Uterus (tissue), 4 donors: ENCODE measurements around the gene CUL4A. TPM values are rescaled to one million over a fixed set of nuclear protein-coding genes. Genes with fewer than 3 reads are reported as not detected.

Source experiments
- DNase-seq, 2 donors: peaks; one replicate each; pipeline ENCODE4 v3.0.0-alpha.2; 2019 to 2020
- H3K27ac ChIP-seq, 2 donors: fragments of 200-600 bp; sonication (generic); 1 replicate in 1 of 2; 2 replicates in 1 of 2; pipeline ENCODE4 v1.5.1; 2016 to 2018
- H3K27me3 ChIP-seq, 2 donors: fragments of 200-600 bp; sonication (generic); one replicate each; pipeline ENCODE4 v1.5.1; 2018 to 2019; ENCODE audit warnings: control low read depth in 1 of 2
- H3K36me3 ChIP-seq, 2 donors: fragments of 200-600 bp; sonication (generic); one replicate each; pipeline ENCODE4 v1.5.1; 2019; ENCODE audit warnings: control low read depth in 1 of 2
- H3K4me1 ChIP-seq, 2 donors: fragments of 200-600 bp; sonication (generic); one replicate each; pipeline ENCODE4 v1.5.1; 2018 to 2019; ENCODE audit warnings: control low read depth in 1 of 2
- H3K4me3 ChIP-seq, 2 donors: fragments of 200-600 bp; sonication (generic); 1 replicate in 1 of 2; 2 replicates in 1 of 2; pipeline ENCODE4 v1.5.1; 2018 to 2019; ENCODE audit warnings: mild to moderate bottlenecking in 1 of 2
- H3K9me3 ChIP-seq, 2 donors: fragments of 200-600 bp; sonication (generic); one replicate each; pipeline ENCODE4 v1.5.1; 2019; ENCODE audit warnings: control low read depth in 1 of 2
- POLR2A ChIP-seq, 2 donors: fragments of 450-650 bp; IDR thresholded peaks; one replicate each; pipeline ENCODE4 v1.6.1; 2016; ENCODE audit warnings: antibody characterized with exemption in 2 of 2, mild to moderate bottlenecking in 1 of 2, moderate library complexity in 1 of 2
- intact Hi-C: fragments of 100-400 bp; cut with DNase I; formaldehyde crosslinking; loops from one replicate; pipeline ENCODE4 v1.15.1; 2023; ENCODE audit warnings: low total_unique reads
- total RNA-seq, 4 donors: library from RNA; depleted of rRNA in 3 of 4; stranded (reverse); fragments of >200 nt in 3 of 4; gene quantifications; one replicate each; pipeline versions ENCODE4 v1.1.0 to v1.2.4, GENCODE V29; 2014 to 2023
- TF ChIP-seq, protein P1 (sequence below), 4 experiments: fragments of 200-600 bp in 2 of 4; fragments of 450-650 bp in 2 of 4; sonication (generic) in 2 of 4; IDR thresholded peaks; one replicate each; pipeline ENCODE4 v1.5.1; 2016 to 2019; ENCODE audit warnings: antibody characterized with exemption in 4 of 4, mild to moderate bottlenecking in 2 of 4, moderate library complexity in 1 of 4
- donor health status: DM: yes; HTN: yes; CAD: no.

CUL4A gene
- total RNA-seq, 4 donors from 2014 or later = 34.3 to 110 (median 66.1) TPM

DNA sequence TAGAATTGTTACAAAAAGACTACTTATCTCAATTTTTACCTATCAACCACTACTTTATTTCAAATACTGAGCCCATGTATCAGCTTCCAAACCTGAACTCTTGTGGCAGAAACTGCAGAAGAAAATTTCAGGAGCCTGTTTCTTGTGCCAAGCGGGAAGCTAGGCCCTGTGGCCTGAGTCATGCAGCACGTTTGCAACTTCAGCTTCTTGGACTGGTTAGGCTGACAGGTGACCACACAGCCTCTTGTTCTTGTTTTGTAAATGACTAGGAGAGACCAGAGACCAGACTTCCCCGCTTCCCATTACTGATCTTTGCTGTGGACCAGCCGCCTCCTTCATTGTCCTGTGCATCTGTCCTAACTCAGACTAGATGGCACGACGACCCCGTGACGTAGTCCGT, 84.3 kb downstream of the CUL4A start:
- intact Hi-C loops = no loop called here
- DNase-seq = no peak
- Histone ChIP-seq H3K9me3 (no peaks in the 10 kb centered on the region), H3K4me3 (no peak overlapping the region), H3K27me3 (no peaks in the 10 kb centered on the region), H3K4me1 (no peaks in the 10 kb centered on the region), H3K36me3 (no peaks in the 10 kb centered on the region), H3K27ac (no peak overlapping the region)
- TF ChIP-seq POLR2A (IDR thresholded peaks at IDR 0.05) = no peak
- TF ChIP-seq, protein P1, sequence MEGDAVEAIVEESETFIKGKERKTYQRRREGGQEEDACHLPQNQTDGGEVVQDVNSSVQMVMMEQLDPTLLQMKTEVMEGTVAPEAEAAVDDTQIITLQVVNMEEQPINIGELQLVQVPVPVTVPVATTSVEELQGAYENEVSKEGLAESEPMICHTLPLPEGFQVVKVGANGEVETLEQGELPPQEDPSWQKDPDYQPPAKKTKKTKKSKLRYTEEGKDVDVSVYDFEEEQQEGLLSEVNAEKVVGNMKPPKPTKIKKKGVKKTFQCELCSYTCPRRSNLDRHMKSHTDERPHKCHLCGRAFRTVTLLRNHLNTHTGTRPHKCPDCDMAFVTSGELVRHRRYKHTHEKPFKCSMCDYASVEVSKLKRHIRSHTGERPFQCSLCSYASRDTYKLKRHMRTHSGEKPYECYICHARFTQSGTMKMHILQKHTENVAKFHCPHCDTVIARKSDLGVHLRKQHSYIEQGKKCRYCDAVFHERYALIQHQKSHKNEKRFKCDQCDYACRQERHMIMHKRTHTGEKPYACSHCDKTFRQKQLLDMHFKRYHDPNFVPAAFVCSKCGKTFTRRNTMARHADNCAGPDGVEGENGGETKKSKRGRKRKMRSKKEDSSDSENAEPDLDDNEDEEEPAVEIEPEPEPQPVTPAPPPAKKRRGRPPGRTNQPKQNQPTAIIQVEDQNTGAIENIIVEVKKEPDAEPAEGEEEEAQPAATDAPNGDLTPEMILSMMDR (IDR thresholded peaks at IDR 0.05) = no peak

DNA sequence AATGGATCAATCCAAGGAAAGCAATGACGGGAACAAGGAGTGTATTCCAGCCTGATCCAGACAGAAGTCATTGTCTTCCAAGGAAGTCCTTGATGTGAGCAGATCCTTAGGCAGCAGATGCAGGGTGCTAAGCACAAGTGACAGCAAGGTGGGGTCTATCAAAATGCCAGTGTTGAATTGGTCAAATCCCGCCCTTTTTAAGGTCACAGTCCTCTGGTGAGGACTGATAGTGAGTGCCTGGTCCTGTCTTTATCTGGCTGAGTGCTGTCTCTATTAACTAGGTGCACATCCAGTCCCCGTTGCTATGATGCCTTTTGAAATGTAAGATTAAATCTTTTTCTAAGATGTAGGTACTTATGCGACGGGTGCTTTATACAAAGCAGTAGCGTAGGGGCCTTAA, 86.4 kb downstream of the CUL4A start:
- H3K27me3 ChIP-seq = no peaks in the 10 kb centered on the region
- no peak overlapping the region for H3K27ac ChIP-seq
- no peak for DNase-seq
- H3K4me3 ChIP-seq = no peak overlapping the region
- no peaks in the 10 kb centered on the region for H3K36me3 ChIP-seq
- no peaks in the 10 kb centered on the region for H3K9me3 ChIP-seq
- intact Hi-C loops = no loop called here
- TF ChIP-seq, protein P1 (IDR thresholded peaks at IDR 0.05) = no peak
- no peak for TF ChIP-seq POLR2A (IDR thresholded peaks at IDR 0.05)
- H3K4me1 ChIP-seq = no peaks in the 10 kb centered on the region

DNA sequence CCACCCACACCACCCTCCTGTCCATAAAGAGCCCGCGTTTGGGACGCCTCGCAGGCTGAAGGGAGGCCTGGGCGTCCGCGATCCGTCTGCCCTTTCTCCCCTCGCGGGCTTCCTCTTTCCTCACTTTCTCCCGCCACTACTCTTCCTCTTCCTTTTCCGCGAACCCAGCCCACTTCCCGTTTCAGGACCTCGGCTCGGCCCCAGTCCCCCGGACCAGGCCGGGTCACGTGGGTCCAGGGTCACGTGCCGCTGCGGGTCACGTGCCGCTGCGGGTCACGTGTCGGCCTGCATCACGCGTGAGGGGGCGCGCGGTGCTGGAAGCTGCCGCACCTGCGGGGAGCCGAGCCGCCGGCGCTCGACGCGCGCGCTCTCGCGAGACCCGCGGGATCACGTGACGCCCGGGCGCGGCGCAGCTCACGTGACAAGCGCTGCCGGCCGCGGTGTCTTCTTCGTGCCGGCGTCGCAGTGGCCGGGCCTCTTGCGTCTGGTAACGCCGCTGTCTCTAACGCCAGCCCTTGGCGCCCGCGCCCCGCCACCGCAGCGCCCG, 87.5 kb downstream of the CUL4A start, which contains the start of gene LAMP1:
LAMP1 (plus strand) TSS at position 417 of the 547 bp plus-strand sequence. CDS start 196 bp downstream, outside the sequence.
- no peaks in the 10 kb centered on the region for H3K9me3 ChIP-seq
- peak within 1 kb of the TSS; percentile 79 to 87 for H3K27ac ChIP-seq
- H3K27me3 ChIP-seq = no peaks in the 10 kb centered on the region
- TF ChIP-seq, protein P1 (IDR thresholded peaks at IDR 0.05) = peak in 2 of 4 experiments; percentile 32 to 46
- TF ChIP-seq POLR2A (IDR thresholded peaks at IDR 0.05) = peak; percentile 27 to 69
- H3K4me1 ChIP-seq = no peaks in the 10 kb centered on the region
- intact Hi-C loops = no loop called here
- H3K4me3 ChIP-seq = peak within 1 kb of the TSS; percentile 57 to 99
- DNase-seq = peak; percentile 97 to 99
- H3K36me3 ChIP-seq = no peaks in the 10 kb centered on the region

DNA sequence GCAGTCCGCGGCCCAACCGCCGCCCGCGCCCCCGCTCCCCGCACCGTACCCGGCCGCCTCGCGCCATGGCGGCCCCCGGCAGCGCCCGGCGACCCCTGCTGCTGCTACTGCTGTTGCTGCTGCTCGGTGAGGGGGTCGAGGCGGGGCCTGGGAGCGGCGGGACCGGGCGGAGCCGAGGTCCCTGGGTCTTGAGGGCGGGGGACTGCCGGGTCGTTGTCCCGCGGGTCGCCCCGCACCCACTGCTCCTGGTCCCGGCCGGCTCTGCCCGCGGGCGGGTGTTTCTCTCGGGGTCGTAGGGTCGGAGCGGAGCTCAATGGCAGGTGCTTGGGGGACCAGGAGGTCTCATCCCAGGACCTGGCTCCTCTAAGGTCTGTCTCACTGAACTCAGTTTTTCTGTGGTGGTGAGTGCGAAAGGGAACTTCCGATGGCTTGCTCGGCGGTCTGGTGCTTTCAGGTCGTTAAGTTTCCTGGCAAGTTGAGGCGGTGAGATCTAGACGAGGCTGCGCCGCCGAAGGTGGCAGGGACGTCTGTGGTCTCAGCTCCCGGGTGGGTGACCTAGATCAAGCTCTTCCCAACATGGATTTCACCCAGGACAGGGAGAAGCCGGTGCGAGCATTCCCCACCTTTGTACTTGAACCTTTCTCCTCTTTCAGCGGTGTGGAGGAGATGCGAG, 88.1 kb downstream of the CUL4A start:
- no peaks in the 10 kb centered on the region for H3K27me3 ChIP-seq
- peak in 1 of 2 donors; percentile 29 for DNase-seq
- no peaks in the 10 kb centered on the region for H3K36me3 ChIP-seq
- H3K27ac ChIP-seq = peak overlapping the region; percentile 79 to 87
- intact Hi-C loops = no loop called here
- H3K9me3 ChIP-seq = no peaks in the 10 kb centered on the region
- H3K4me3 ChIP-seq = peak overlapping the region; percentile 57 to 99
- no peaks in the 10 kb centered on the region for H3K4me1 ChIP-seq
- TF ChIP-seq, protein P1 (IDR thresholded peaks at IDR 0.05) = no peak
- TF ChIP-seq POLR2A (IDR thresholded peaks at IDR 0.05) = no peak
